Measurements from ENCODE around the gene RNASE9.

- TF ChIP-seq POLR2A (IDR thresholded peaks at IDR 0.05; ENCODE audit: low read depth), result no peak
- no peak for TF ChIP-seq EP300 (IDR thresholded peaks at IDR 0.05)
Observed at GRCh38 chr14:20560961-20561360, at the start of gene RNASE9.

Measured in esophagus muscularis mucosa (tissue), 2 donors.